Body of pancreas (tissue), 4 donors: Measurements from ENCODE around the gene GALNT2. TPM values are rescaled to one million over a fixed set of nuclear protein-coding genes. Genes with fewer than 3 reads are reported as not detected.

Source experiments
- ATAC-seq: fragments of 150-250 bp; one replicate; pipeline ENCODE4 v1.9.1; 2016
- DNase-seq, 4 donors: peaks; one replicate each; pipeline ENCODE4 v3.0.0-alpha.2; 2019
- H3K27ac ChIP-seq, 4 donors: fragments of 200-600 bp; sonication (generic); 1 replicate in 3 of 4; 2 replicates in 1 of 4; pipeline versions ENCODE4 v1.5.1 to v1.6.1; 2016 to 2019; ENCODE audit warnings: mild to moderate bottlenecking in 1 of 4, mixed read lengths in 1 of 4, moderate library complexity in 1 of 4
- H3K27me3 ChIP-seq, 2 donors: fragments of 200-600 bp; sonication (generic); one replicate each; pipeline ENCODE4 v1.6.0; 2016; ENCODE audit warnings: mild to moderate bottlenecking in 1 of 2
- H3K36me3 ChIP-seq, 2 donors: fragments of 200-600 bp; sonication (generic); replicated peaks in 1 of 2; 2 replicates each; pipeline ENCODE4 v1.5.1; 2016; ENCODE audit warnings: low read depth in 2 of 2; ENCODE audit not compliant: insufficient read depth in 1 of 2
- H3K4me1 ChIP-seq: fragments of 200-600 bp; sonication (generic); one replicate; pipeline ENCODE4 v1.6.0; 2016
- H3K4me3 ChIP-seq, 2 donors: fragments of 200-600 bp; sonication (generic); 1 replicate in 1 of 2; 2 replicates in 1 of 2; pipeline ENCODE4 v1.5.1; 2016 to 2019
- H3K9me3 ChIP-seq, 3 donors: fragments of 200-600 bp; sonication (generic); 1 replicate in 2 of 3; 2 replicates in 1 of 3; pipeline ENCODE4 v1.5.1; 2016
- CTCF ChIP-seq, 7 experiments: fragments of 450-650 bp in 4 of 7; fragments of 200-600 bp in 3 of 7; sonication (generic) in 3 of 7; IDR thresholded peaks; one replicate each; pipeline ENCODE4 v1.5.1; 2016 to 2019; ENCODE audit warnings: antibody characterized with exemption in 7 of 7
- POLR2A ChIP-seq, 3 donors: fragments of 450-650 bp; IDR thresholded peaks; one replicate each; pipeline ENCODE4 v1.6.1; 2016; ENCODE audit warnings: antibody characterized with exemption in 3 of 3, mild to moderate bottlenecking in 2 of 3
- WGBS, 2 donors: methylation state at CpG; one replicate each; pipeline ENCODE4 v1.1.5; 2017; 5-methylcytosine and 5-hydroxymethylcytosine counted together
- intact Hi-C: fragments of 100-400 bp; cut with DNase I; formaldehyde crosslinking; loops from one replicate; pipeline ENCODE4 v1.15.1; 2023
- total RNA-seq, 2 donors: library from RNA; depleted of rRNA; stranded (reverse); fragments of >200 nt; gene quantifications; one replicate each; pipeline ENCODE4 v1.1.0, GENCODE V29; 2016

The GALNT2 gene
- total RNA-seq, 2 donors from 2014 or later = 45.9 to 68.6 TPM

GRCh38 chr1:230026139-230026538 lies 40.9 kb upstream of the GALNT2 start:
- ATAC-seq (no peak), DNase-seq (no peak)
- no peak for TF ChIP-seq CTCF (IDR thresholded peaks at IDR 0.05)
- TF ChIP-seq POLR2A (IDR thresholded peaks at IDR 0.05) = no peak
- H3K9me3 ChIP-seq = no peaks in the 10 kb centered on the region
- H3K4me1 ChIP-seq = no peaks in the 10 kb centered on the region
- H3K27ac ChIP-seq = no peak overlapping the region
- WGBS, 2 donors = 85 to 91% methylated on average over 1 of the region's 1 CpG
- H3K36me3 ChIP-seq = no peaks in the 10 kb centered on the region
- H3K4me3 ChIP-seq = no peak overlapping the region
- no peaks in the 10 kb centered on the region for H3K27me3 ChIP-seq
- intact Hi-C loops = no loop called here

- H3K4me1 ChIP-seq = no peaks in the 10 kb centered on the region
Observed at GRCh38 chr1:230026572-230026971, 40.5 kb upstream of the GALNT2 start.

GRCh38 chr1:230028602-230029223 lies 38.3 kb upstream of the GALNT2 start:
- H3K4me1 ChIP-seq = no peaks in the 10 kb centered on the region
- no peak overlapping the region for H3K4me3 ChIP-seq
- TF ChIP-seq CTCF (IDR thresholded peaks at IDR 0.05) = no peak
- TF ChIP-seq POLR2A (IDR thresholded peaks at IDR 0.05) = no peak
- H3K9me3 ChIP-seq = no peaks in the 10 kb centered on the region
- WGBS, 2 donors = 91 to 97% methylated on average over 11 of the region's 11 CpGs
- ATAC-seq (no peak), DNase-seq (no peak)
- no peaks in the 10 kb centered on the region for H3K27me3 ChIP-seq
- H3K27ac ChIP-seq = no peak overlapping the region
- intact Hi-C loops = no loop called here
- no peaks in the 10 kb centered on the region for H3K36me3 ChIP-seq

More at GRCh38 chr1:230026572-230026971, 40.5 kb upstream of the GALNT2 start:
- Histone ChIP-seq H3K4me3 (no peak overlapping the region), H3K36me3 (no peaks in the 10 kb centered on the region), H3K27me3 (no peaks in the 10 kb centered on the region), H3K9me3 (no peaks in the 10 kb centered on the region), H3K27ac (no peak overlapping the region)
- intact Hi-C loops = no loop called here
- DNase-seq (peak in 3 of 4 donors; percentile 37 to 65 (median 44)), ATAC-seq (no peak)
- 64 to 69% methylated on average over 5 of the region's 5 CpGs for WGBS, 2 donors
- TF ChIP-seq POLR2A (IDR thresholded peaks at IDR 0.05) (no peak), CTCF (IDR thresholded peaks at IDR 0.05) (no peak)

GRCh38 chr1:230029244-230029941 lies 37.6 kb upstream of the GALNT2 start:
- TF ChIP-seq CTCF (IDR thresholded peaks at IDR 0.05) (no peak), POLR2A (IDR thresholded peaks at IDR 0.05) (no peak)
- H3K36me3 ChIP-seq = no peaks in the 10 kb centered on the region
- no peak overlapping the region for H3K27ac ChIP-seq
- no peaks in the 10 kb centered on the region for H3K27me3 ChIP-seq
- H3K9me3 ChIP-seq = no peaks in the 10 kb centered on the region
- H3K4me1 ChIP-seq = no peaks in the 10 kb centered on the region
- intact Hi-C loops = no loop called here
- WGBS, 2 donors = 75 to 83% methylated on average over 14 of the region's 14 CpGs
- no peak overlapping the region for H3K4me3 ChIP-seq
- DNase-seq (peak in 1 of 4 donors; percentile 54), ATAC-seq (no peak)
